B cell (primary cell): ENCODE measurements around the gene ATP10A. TPM values are rescaled to one million over a fixed set of nuclear protein-coding genes. Genes with fewer than 3 reads are reported as not detected.

ENCODE experiments used
- ATAC-seq: fragments of 200-7000 bp; cut with Tn5 transposase; one replicate; pipeline ENCODE4 v1.10.0; 2021; ENCODE audit warnings: low read depth, mild to moderate bottlenecking, moderate number of reproducible peaks, moderate library complexity
- CTCF ChIA-PET: fragments of 350-600 bp; sonication (Branson Sonifier 250); formaldehyde crosslinking; loops from one replicate; lab custom pipeline; 2021; ENCODE audit warnings: antibody characterized with exemption, inconsistent platforms; lab: Charles Lee
- POLR2A ChIA-PET: fragments of 350-600 bp; sonication (Branson Sonifier 250); formaldehyde crosslinking; loops from one replicate; lab custom pipeline; 2021; ENCODE audit warnings: antibody characterized with exemption; lab: Charles Lee
- DNase-seq: peaks from one replicate; pipeline ENCODE4 v3.0.0; 2013
- H2AFZ ChIP-seq: 2 replicates; pipeline ENCODE4 v1.6.1; 2012; ENCODE audit warnings: mild to moderate bottlenecking, low read depth, low read length; ENCODE audit not compliant: insufficient read depth, poor library complexity, severe bottlenecking
- H3K27ac ChIP-seq, 2 donors: 1 replicate in 1 of 2; 2 replicates in 1 of 2; pipeline ENCODE4 v1.5.1; 2012 to 2013; ENCODE audit warnings: low read length in 2 of 2, mild to moderate bottlenecking in 2 of 2, moderate library complexity in 1 of 2
- H3K27me3 ChIP-seq, 4 experiments: fragments of 200-600 bp in 1 of 4; sonication (generic) in 1 of 4; replicated peaks in 1 of 4; 1 replicate in 2 of 4; 2 replicates in 2 of 4; pipeline versions ENCODE4 v1.6.1 to v1.7.0; 2013 to 2016; ENCODE audit warnings: low read length in 3 of 4, mild to moderate bottlenecking in 2 of 4, mixed read lengths in 1 of 4, moderate library complexity in 1 of 4; ENCODE audit not compliant: insufficient read depth in 4 of 4, control insufficient read depth in 3 of 4; ENCODE audit errors: control extremely low read depth in 1 of 4
- H3K36me3 ChIP-seq, 2 experiments: replicated peaks in 1 of 2; 1 replicate in 1 of 2; 2 replicates in 1 of 2; pipeline versions ENCODE4 v1.6.1 to v1.7.1; 2013; ENCODE audit warnings: low read length in 1 of 2; ENCODE audit not compliant: insufficient read depth in 2 of 2, control insufficient read depth in 1 of 2; ENCODE audit errors: control extremely low read depth in 1 of 2, extremely low read depth in 1 of 2
- H3K4me1 ChIP-seq, 2 donors: fragments of 200-600 bp in 1 of 2; sonication (generic) in 1 of 2; 1 replicate in 1 of 2; 2 replicates in 1 of 2; pipeline versions ENCODE4 v1.5.1 to v1.6.1; 2013 to 2017; ENCODE audit warnings: low read length in 2 of 2; ENCODE audit not compliant: control insufficient read depth in 2 of 2, insufficient read depth in 2 of 2
- H3K4me2 ChIP-seq: replicated peaks from 2 replicates; pipeline ENCODE3; 2012; ENCODE audit warnings: mild to moderate bottlenecking, low read depth, low read length; ENCODE audit not compliant: poor library complexity, severe bottlenecking
- H3K4me3 ChIP-seq, 5 experiments: fragments of 200-600 bp in 1 of 5; sonication (generic) in 1 of 5; 1 replicate in 3 of 5; 2 replicates in 2 of 5; pipeline versions ENCODE4 v1.5.1 to v1.7.0; 2011 to 2016; ENCODE audit warnings: low read length in 4 of 5, mild to moderate bottlenecking in 4 of 5, low read depth in 2 of 5, control low read depth in 1 of 5, moderate library complexity in 1 of 5; ENCODE audit not compliant: insufficient read depth in 1 of 5; ENCODE audit errors: control extremely low read depth in 1 of 5, extremely low read depth in 1 of 5
- H3K79me2 ChIP-seq: fragments of 200-600 bp; sonication (generic); one replicate; pipeline ENCODE4 v1.6.0; 2016; ENCODE audit warnings: low read length; ENCODE audit not compliant: control insufficient read depth, insufficient read depth
- H3K9ac ChIP-seq: fragments of 200-600 bp; sonication (generic); 2 replicates; pipeline ENCODE4 v1.6.1; 2017; ENCODE audit warnings: mild to moderate bottlenecking, low read length, moderate library complexity
- H3K9me3 ChIP-seq, 3 donors: one replicate each; pipeline versions ENCODE4 v1.6.1 to v1.7.1; 2013; ENCODE audit warnings: low read length in 2 of 3; ENCODE audit not compliant: control insufficient read depth in 2 of 3, insufficient read depth in 1 of 3; ENCODE audit errors: control extremely low read depth in 1 of 3
- H4K20me1 ChIP-seq: 2 replicates; pipeline ENCODE4 v1.6.0; 2012; ENCODE audit warnings: mild to moderate bottlenecking, low read length; ENCODE audit not compliant: insufficient read depth, control insufficient read depth, poor library complexity, severe bottlenecking
- H3K27ac Mint-ChIP-seq: one replicate; pipeline ENCODE4 v1.8.0; 2021; ENCODE audit warnings: mixed read lengths
- H3K27me3 Mint-ChIP-seq: one replicate; pipeline ENCODE4 v1.8.0; 2021; ENCODE audit warnings: mixed read lengths
- H3K4me1 Mint-ChIP-seq: one replicate; pipeline ENCODE4 v1.8.0; 2021; ENCODE audit warnings: mixed read lengths
- H3K4me3 Mint-ChIP-seq: one replicate; pipeline ENCODE4 v1.8.0; 2021; ENCODE audit warnings: mixed read lengths
- H3K9me3 Mint-ChIP-seq: one replicate; pipeline ENCODE4 v1.8.0; 2022; ENCODE audit warnings: mixed read lengths; ENCODE audit not compliant: insufficient read depth
- CTCF ChIP-seq: fragments of 200-600 bp; IDR thresholded peaks from one replicate; pipeline ENCODE4 v1.8.0; 2022; ENCODE audit warnings: antibody characterized with exemption, mild to moderate bottlenecking
- EZH2 ChIP-seq: IDR thresholded peaks from 2 replicates; pipeline ENCODE4 v1.6.1; 2012; ENCODE audit warnings: borderline replicate concordance, low read depth, mild to moderate bottlenecking, moderate library complexity, low read length; ENCODE audit not compliant: insufficient read depth, poor library complexity, severe bottlenecking
- WGBS: methylation state at CpG from one replicate; pipeline ENCODE4 v1.1.5; 2013; ENCODE audit warnings: missing lambda C conversion rate; ENCODE audit not compliant: insufficient coverage; 5-methylcytosine and 5-hydroxymethylcytosine counted together
- intact Hi-C: fragments of 100-400 bp; cut with micrococcal nuclease; formaldehyde crosslinking; loops from one replicate; pipeline ENCODE4 v1.10.0; 2022
- polyA plus RNA-seq: library from polyadenylated mRNA; depleted of rRNA; stranded (reverse); fragments of >200 nt; gene quantifications from 2 replicates; pipeline ENCODE4 v1.2.3, GENCODE V29; 2012
- total RNA-seq, 2 donors: library from RNA; stranded (reverse); fragments of 120-200 nt in 1 of 2; gene quantifications; 1 replicate in 1 of 2; 2 replicates in 1 of 2; pipeline versions ENCODE4 v1.2.3 to v1.2.4, GENCODE V29; 2013 to 2022

Gene ATP10A
- total and polyA plus RNA-seq, 2 donors (not counting 1 experiment from before 2014, with no cell fraction given): 0.21 to 0.22 TPM

- Histone ChIP-seq H4K20me1 (no peaks in the 10 kb centered on the region), H3K79me2 (no peaks in the 10 kb centered on the region), H3K4me3 (no peak overlapping the region), H3K36me3 (no peaks in the 10 kb centered on the region), H3K9ac (no peak overlapping the region), H3K4me1 (no peaks in the 10 kb centered on the region), H2AFZ (no peak overlapping the region), H3K27me3 (no peaks in the 10 kb centered on the region), H3K27ac (no peak overlapping the region), H3K9me3 (peaks cover 0 to 5% (median 0%) of the 10 kb centered on the region in 3 donors), H3K4me2 (no peak overlapping the region)
- H3K27ac Mint-ChIP-seq: no peak overlapping the region
- no peaks in the 10 kb centered on the region for H3K4me1 Mint-ChIP-seq
- POLR2A ChIA-PET: no interaction called here
- intact Hi-C loops: no loop called here
- ATAC-seq: no peak
- no peaks in the 10 kb centered on the region for H3K27me3 Mint-ChIP-seq
- DNase-seq: no peak
- H3K9me3 Mint-ChIP-seq: no peaks in the 10 kb centered on the region
- H3K4me3 Mint-ChIP-seq: no peak overlapping the region
- WGBS: 85% methylated on average over 2 of the region's 5 CpGs
- CTCF ChIA-PET: no interaction called here
- TF ChIP-seq CTCF (no peak), EZH2 (no peak)
These were observed 37.8 kb upstream of the ATP10A start for GRCh38 chr15:25900901-25901300.

DNA sequence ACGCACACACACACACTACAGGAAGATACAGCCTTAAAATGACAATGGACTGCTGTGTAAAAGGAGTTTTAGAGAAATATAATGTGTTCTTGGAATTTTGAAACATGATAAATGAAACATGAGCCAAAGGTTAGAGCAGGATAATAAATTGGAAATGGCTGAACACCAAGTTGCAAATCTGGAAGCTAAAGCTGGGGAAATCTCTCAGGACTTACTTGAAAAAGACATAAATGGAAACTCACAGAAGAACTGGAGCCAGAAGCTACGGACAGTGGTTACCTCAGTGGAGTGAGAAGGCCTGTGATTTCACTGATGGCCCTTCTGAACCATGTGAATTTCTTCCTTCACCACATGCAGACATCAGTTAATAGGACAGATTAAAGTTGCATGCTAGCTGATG, 37.3 kb upstream of the ATP10A start:
- Histone ChIP-seq H3K4me2 (no peak overlapping the region), H3K79me2 (no peaks in the 10 kb centered on the region), H3K4me1 (no peaks in the 10 kb centered on the region), H3K9me3 (peaks cover 0 to 5% (median 0%) of the 10 kb centered on the region in 3 donors), H3K9ac (no peak overlapping the region), H2AFZ (no peak overlapping the region), H3K36me3 (no peaks in the 10 kb centered on the region), H3K27ac (no peak overlapping the region), H3K27me3 (no peaks in the 10 kb centered on the region), H4K20me1 (no peaks in the 10 kb centered on the region), H3K4me3 (no peak overlapping the region)
- Mint-ChIP-seq H3K27ac (no peak overlapping the region), H3K4me3 (no peak overlapping the region), H3K9me3 (no peaks in the 10 kb centered on the region), H3K4me1 (no peaks in the 10 kb centered on the region), H3K27me3 (no peaks in the 10 kb centered on the region)
- CTCF ChIA-PET: no interaction called here
- WGBS: no CpG with 5 or more reads among the region's 2 CpGs
- POLR2A ChIA-PET: no interaction called here
- TF ChIP-seq CTCF (no peak), EZH2 (no peak)
- DNase-seq (no peak), ATAC-seq (no peak)
- intact Hi-C loops: no loop called here
